ENCODE measurements around the gene NBAS.
A peak's percentile ranks its signal among the peaks of the same experiment; 100 is the strongest.

The NBAS gene

GRCh38 chr2:15246870-15247269 lies 314.3 kb downstream of the NBAS start:
- no peaks in the 10 kb centered on the region for H3K27me3 ChIP-seq (ENCODE audit: insufficient read depth, low read length, poor library complexity)
- no peaks in the 10 kb centered on the region for H3K4me1 ChIP-seq (ENCODE audit: control insufficient read depth, low read depth, low read length)
- no peak overlapping the region for H2AK5ac ChIP-seq (ENCODE audit: low read length)
- H3K79me1 ChIP-seq (ENCODE audit: low read length), result no peaks in the 10 kb centered on the region
- no peak overlapping the region for H3K18ac ChIP-seq (ENCODE audit: low read length)
- no peak overlapping the region for H2BK5ac ChIP-seq (ENCODE audit: low read length)
- no peak overlapping the region for H3K9ac ChIP-seq (ENCODE audit: low read length)
- H3K4ac ChIP-seq (ENCODE audit: low read depth, low read length), result no peak overlapping the region
- H3K79me2 ChIP-seq (ENCODE audit: control insufficient read depth, insufficient read depth, low read length), result no peaks in the 10 kb centered on the region
- no peak overlapping the region for H3K27ac ChIP-seq (ENCODE audit: low read depth, low read length)
- H3K23ac ChIP-seq (ENCODE audit: low read length), result no peak overlapping the region
- H3K56ac ChIP-seq (ENCODE audit: low read length), result no peak overlapping the region
- no peak for DNase-seq
- H4K5ac ChIP-seq (ENCODE audit: low read length), result no peak overlapping the region
- H2BK15ac ChIP-seq (replicated peaks; ENCODE audit: low read depth), result no peak overlapping the region
- WGBS (ENCODE audit: extremely low coverage, insufficient coverage, low lambda C conversion rate), result no CpG with 5 or more reads among the region's 5 CpGs
- H3K4me3 ChIP-seq (ENCODE audit: low read length), result no peak overlapping the region
- H2BK120ac ChIP-seq (ENCODE audit: low read depth, low read length), result no peak overlapping the region
- no peak overlapping the region for H3K4me2 ChIP-seq (ENCODE audit: low read length)
- H3K36me3 ChIP-seq (ENCODE audit: control insufficient read depth, insufficient read depth, low read length), result no peaks in the 10 kb centered on the region
- no peak overlapping the region for H4K8ac ChIP-seq (ENCODE audit: low read depth, low read length)

- no peak overlapping the region for H3K56ac ChIP-seq (ENCODE audit: low read length)
- H4K5ac ChIP-seq (ENCODE audit: low read length), result no peak overlapping the region
- no peak overlapping the region for H3K27ac ChIP-seq (ENCODE audit: low read depth, low read length)
- H3K27me3 ChIP-seq (ENCODE audit: insufficient read depth, low read length, poor library complexity), result no peaks in the 10 kb centered on the region
- no peaks in the 10 kb centered on the region for H3K79me1 ChIP-seq (ENCODE audit: low read length)
- H2AK5ac ChIP-seq (ENCODE audit: low read length), result no peak overlapping the region
- DNase-seq, result peak; percentile 42
- H3K18ac ChIP-seq (ENCODE audit: low read length), result no peak overlapping the region
- H3K4ac ChIP-seq (ENCODE audit: low read depth, low read length), result no peak overlapping the region
- H3K36me3 ChIP-seq (ENCODE audit: control insufficient read depth, insufficient read depth, low read length), result no peaks in the 10 kb centered on the region
- H3K4me1 ChIP-seq (ENCODE audit: control insufficient read depth, low read depth, low read length), result no peaks in the 10 kb centered on the region
- H3K23ac ChIP-seq (ENCODE audit: low read length), result no peak overlapping the region
- H3K79me2 ChIP-seq (ENCODE audit: control insufficient read depth, insufficient read depth, low read length), result no peaks in the 10 kb centered on the region
- no peak overlapping the region for H3K9ac ChIP-seq (ENCODE audit: low read length)
- H2BK120ac ChIP-seq (ENCODE audit: low read depth, low read length), result no peak overlapping the region
- no peak overlapping the region for H2BK15ac ChIP-seq (replicated peaks; ENCODE audit: low read depth)
- no peak overlapping the region for H4K8ac ChIP-seq (ENCODE audit: low read depth, low read length)
- no peak overlapping the region for H3K4me3 ChIP-seq (ENCODE audit: low read length)
- no peak overlapping the region for H2BK5ac ChIP-seq (ENCODE audit: low read length)
- no peak overlapping the region for H3K4me2 ChIP-seq (ENCODE audit: low read length)
- no CpG with 5 or more reads among the region's 6 CpGs for WGBS (ENCODE audit: extremely low coverage, insufficient coverage, low lambda C conversion rate)
These were observed 317.4 kb downstream of the NBAS start for GRCh38 chr2:15243762-15244161.

- Histone ChIP-seq H2BK120ac (ENCODE audit: low read depth, low read length) (no peak overlapping the region), H3K9ac (ENCODE audit: low read length) (no peak overlapping the region), H3K23ac (ENCODE audit: low read length) (no peak overlapping the region), H2BK15ac (replicated peaks; ENCODE audit: low read depth) (no peak overlapping the region), H3K27me3 (ENCODE audit: insufficient read depth, low read length, poor library complexity) (no peaks in the 10 kb centered on the region), H3K4me1 (ENCODE audit: control insufficient read depth, low read depth, low read length) (no peaks in the 10 kb centered on the region), H4K8ac (ENCODE audit: low read depth, low read length) (no peak overlapping the region), H3K4me2 (ENCODE audit: low read length) (no peak overlapping the region), H3K79me2 (ENCODE audit: control insufficient read depth, insufficient read depth, low read length) (no peaks in the 10 kb centered on the region), H3K56ac (ENCODE audit: low read length) (no peak overlapping the region), H3K36me3 (ENCODE audit: control insufficient read depth, insufficient read depth, low read length) (no peaks in the 10 kb centered on the region), H3K79me1 (ENCODE audit: low read length) (no peaks in the 10 kb centered on the region), H3K4me3 (ENCODE audit: low read length) (no peak overlapping the region), H3K27ac (ENCODE audit: low read depth, low read length) (no peak overlapping the region), H4K5ac (ENCODE audit: low read length) (no peak overlapping the region), H3K18ac (ENCODE audit: low read length) (no peak overlapping the region), H2AK5ac (ENCODE audit: low read length) (no peak overlapping the region), H3K4ac (ENCODE audit: low read depth, low read length) (no peak overlapping the region), H2BK5ac (ENCODE audit: low read length) (no peak overlapping the region)
- no CpG with 5 or more reads among the region's 3 CpGs for WGBS (ENCODE audit: extremely low coverage, insufficient coverage, low lambda C conversion rate)
- DNase-seq, result no peak
These were observed 318.1 kb downstream of the NBAS start for GRCh38 chr2:15242936-15243461.

- Histone ChIP-seq H3K23ac (ENCODE audit: low read length) (no peak overlapping the region), H3K27ac (ENCODE audit: low read depth, low read length) (no peak overlapping the region), H4K8ac (ENCODE audit: low read depth, low read length) (no peak overlapping the region), H2AK5ac (ENCODE audit: low read length) (no peak overlapping the region), H2BK5ac (ENCODE audit: low read length) (no peak overlapping the region), H4K5ac (ENCODE audit: low read length) (no peak overlapping the region), H3K18ac (ENCODE audit: low read length) (no peak overlapping the region), H3K4ac (ENCODE audit: low read depth, low read length) (no peak overlapping the region), H3K4me1 (ENCODE audit: control insufficient read depth, low read depth, low read length) (no peaks in the 10 kb centered on the region), H3K4me3 (ENCODE audit: low read length) (no peak overlapping the region), H2BK120ac (ENCODE audit: low read depth, low read length) (no peak overlapping the region), H3K9ac (ENCODE audit: low read length) (no peak overlapping the region), H3K36me3 (ENCODE audit: control insufficient read depth, insufficient read depth, low read length) (no peaks in the 10 kb centered on the region), H3K27me3 (ENCODE audit: insufficient read depth, low read length, poor library complexity) (no peaks in the 10 kb centered on the region), H3K79me1 (ENCODE audit: low read length) (no peaks in the 10 kb centered on the region), H3K56ac (ENCODE audit: low read length) (no peak overlapping the region), H3K4me2 (ENCODE audit: low read length) (no peak overlapping the region), H2BK15ac (replicated peaks; ENCODE audit: low read depth) (no peak overlapping the region), H3K79me2 (ENCODE audit: control insufficient read depth, insufficient read depth, low read length) (no peaks in the 10 kb centered on the region)
- no peak for DNase-seq
- WGBS (ENCODE audit: extremely low coverage, insufficient coverage, low lambda C conversion rate), result no CpG with 5 or more reads among the region's 3 CpGs
These were observed 319.2 kb downstream of the NBAS start for GRCh38 chr2:15241929-15242328.

GRCh38 chr2:15241201-15241600 lies 319.9 kb downstream of the NBAS start:
- H3K27me3 ChIP-seq (ENCODE audit: insufficient read depth, low read length, poor library complexity), result no peaks in the 10 kb centered on the region
- no peaks in the 10 kb centered on the region for H3K36me3 ChIP-seq (ENCODE audit: control insufficient read depth, insufficient read depth, low read length)
- H2BK15ac ChIP-seq (replicated peaks; ENCODE audit: low read depth), result no peak overlapping the region
- H2BK5ac ChIP-seq (ENCODE audit: low read length), result no peak overlapping the region
- no peak overlapping the region for H3K27ac ChIP-seq (ENCODE audit: low read depth, low read length)
- no peak overlapping the region for H3K4ac ChIP-seq (ENCODE audit: low read depth, low read length)
- H3K4me2 ChIP-seq (ENCODE audit: low read length), result no peak overlapping the region
- H3K18ac ChIP-seq (ENCODE audit: low read length), result no peak overlapping the region
- H4K8ac ChIP-seq (ENCODE audit: low read depth, low read length), result no peak overlapping the region
- WGBS (ENCODE audit: extremely low coverage, insufficient coverage, low lambda C conversion rate), result no CpG with 5 or more reads among the region's 1 CpG
- no peaks in the 10 kb centered on the region for H3K79me2 ChIP-seq (ENCODE audit: control insufficient read depth, insufficient read depth, low read length)
- no peak overlapping the region for H3K23ac ChIP-seq (ENCODE audit: low read length)
- H2BK120ac ChIP-seq (ENCODE audit: low read depth, low read length), result no peak overlapping the region
- no peaks in the 10 kb centered on the region for H3K4me1 ChIP-seq (ENCODE audit: control insufficient read depth, low read depth, low read length)
- no peaks in the 10 kb centered on the region for H3K79me1 ChIP-seq (ENCODE audit: low read length)
- no peak overlapping the region for H3K4me3 ChIP-seq (ENCODE audit: low read length)
- H4K5ac ChIP-seq (ENCODE audit: low read length), result no peak overlapping the region
- H2AK5ac ChIP-seq (ENCODE audit: low read length), result no peak overlapping the region
- H3K56ac ChIP-seq (ENCODE audit: low read length), result no peak overlapping the region
- DNase-seq, result no peak
- no peak overlapping the region for H3K9ac ChIP-seq (ENCODE audit: low read length)

GRCh38 chr2:15238028-15238427 lies 323.1 kb downstream of the NBAS start:
- H4K8ac ChIP-seq (ENCODE audit: low read depth, low read length), result no peak overlapping the region
- no peak overlapping the region for H4K5ac ChIP-seq (ENCODE audit: low read length)
- no peak overlapping the region for H2AK5ac ChIP-seq (ENCODE audit: low read length)
- no peak overlapping the region for H3K4me2 ChIP-seq (ENCODE audit: low read length)
- no peaks in the 10 kb centered on the region for H3K36me3 ChIP-seq (ENCODE audit: control insufficient read depth, insufficient read depth, low read length)
- H3K9ac ChIP-seq (ENCODE audit: low read length), result no peak overlapping the region
- no peak overlapping the region for H2BK15ac ChIP-seq (replicated peaks; ENCODE audit: low read depth)
- H3K27ac ChIP-seq (ENCODE audit: low read depth, low read length), result no peak overlapping the region
- no peaks in the 10 kb centered on the region for H3K79me1 ChIP-seq (ENCODE audit: low read length)
- H3K56ac ChIP-seq (ENCODE audit: low read length), result no peak overlapping the region
- H3K4me3 ChIP-seq (ENCODE audit: low read length), result no peak overlapping the region
- H2BK120ac ChIP-seq (ENCODE audit: low read depth, low read length), result no peak overlapping the region
- no peak for DNase-seq
- no peak overlapping the region for H2BK5ac ChIP-seq (ENCODE audit: low read length)
- no peak overlapping the region for H3K18ac ChIP-seq (ENCODE audit: low read length)
- no CpG with 5 or more reads among the region's 5 CpGs for WGBS (ENCODE audit: extremely low coverage, insufficient coverage, low lambda C conversion rate)
- no peaks in the 10 kb centered on the region for H3K27me3 ChIP-seq (ENCODE audit: insufficient read depth, low read length, poor library complexity)
- no peaks in the 10 kb centered on the region for H3K4me1 ChIP-seq (ENCODE audit: control insufficient read depth, low read depth, low read length)
- no peaks in the 10 kb centered on the region for H3K79me2 ChIP-seq (ENCODE audit: control insufficient read depth, insufficient read depth, low read length)
- H3K23ac ChIP-seq (ENCODE audit: low read length), result no peak overlapping the region
- no peak overlapping the region for H3K4ac ChIP-seq (ENCODE audit: low read depth, low read length)

All from mesendoderm (in vitro differentiated cells).